GM12864 (cell line): ENCODE data around the gene CAGE1.

Experiments
- DNase-seq: peaks from one replicate; pipeline ENCODE4 v3.0.0-alpha.2; 2011; ENCODE audit warnings: low read depth
- H3K4me3 ChIP-seq: 2 replicates; pipeline ENCODE4 v1.5.1; 2011; ENCODE audit warnings: mild to moderate bottlenecking, low read depth, low read length, control low read depth
- CTCF ChIP-seq: IDR thresholded peaks from 2 replicates; pipeline ENCODE4 v1.5.1; 2011; ENCODE audit warnings: low read depth, mild to moderate bottlenecking, moderate library complexity, low read length, control low read depth, inconsistent platforms; ENCODE audit errors: missing control alignments

The CAGE1 gene

GRCh38 chr6:7311176-7311575 lies 78.4 kb downstream of the CAGE1 start:
- no peak for DNase-seq
- TF ChIP-seq CTCF = no peak
- H3K4me3 ChIP-seq = peak overlapping the region; percentile 81

DNA sequence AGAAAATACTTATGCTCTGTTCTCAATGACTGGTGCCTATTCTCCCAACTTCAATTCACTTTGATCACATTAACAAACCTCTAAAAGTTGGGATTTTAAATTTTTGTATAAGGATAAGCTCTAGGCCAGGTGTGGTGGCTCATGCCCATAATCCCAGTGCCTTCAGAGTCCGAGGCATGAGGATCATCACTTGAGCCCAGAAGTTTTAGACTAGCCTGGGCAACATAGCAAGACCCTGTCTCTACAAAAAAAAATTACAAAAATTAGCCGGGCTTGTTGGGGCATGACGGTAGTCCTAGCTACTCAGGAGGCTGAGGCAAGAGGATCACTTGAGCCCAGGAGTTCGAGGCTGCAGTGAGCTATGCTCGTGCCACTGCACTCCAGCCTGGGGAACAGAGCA lies 80.5 kb downstream of the CAGE1 start:
- no peak overlapping the region for H3K4me3 ChIP-seq
- DNase-seq = no peak
- TF ChIP-seq CTCF = no peak

DNA sequence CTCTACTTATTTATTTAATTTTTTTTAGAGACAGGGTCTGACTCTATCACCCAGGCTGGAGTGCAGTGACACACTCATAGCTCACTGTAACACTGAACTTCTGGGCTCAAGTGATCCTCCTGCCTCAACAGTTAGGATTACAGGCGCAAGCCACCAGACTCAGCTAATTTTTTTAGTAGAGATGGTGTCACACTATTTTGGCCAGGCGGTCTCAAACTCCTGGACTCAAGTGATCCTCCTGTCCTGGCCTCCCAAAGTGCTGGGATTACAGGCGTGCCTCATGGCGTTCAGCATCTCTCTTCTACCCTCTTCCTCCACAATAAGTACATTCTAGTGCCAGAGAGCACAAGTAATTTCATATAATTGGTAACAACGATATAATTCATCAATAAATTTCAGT lies 82.0 kb downstream of the CAGE1 start:
- no peak overlapping the region for H3K4me3 ChIP-seq
- DNase-seq = no peak

GRCh38 chr6:7304821-7305220 lies 84.7 kb downstream of the CAGE1 start:
- no peak overlapping the region for H3K4me3 ChIP-seq
- TF ChIP-seq CTCF = no peak
- DNase-seq = no peak

More for the DNA sequence above, 82.0 kb downstream of the CAGE1 start:
- no peak for TF ChIP-seq CTCF

DNA sequence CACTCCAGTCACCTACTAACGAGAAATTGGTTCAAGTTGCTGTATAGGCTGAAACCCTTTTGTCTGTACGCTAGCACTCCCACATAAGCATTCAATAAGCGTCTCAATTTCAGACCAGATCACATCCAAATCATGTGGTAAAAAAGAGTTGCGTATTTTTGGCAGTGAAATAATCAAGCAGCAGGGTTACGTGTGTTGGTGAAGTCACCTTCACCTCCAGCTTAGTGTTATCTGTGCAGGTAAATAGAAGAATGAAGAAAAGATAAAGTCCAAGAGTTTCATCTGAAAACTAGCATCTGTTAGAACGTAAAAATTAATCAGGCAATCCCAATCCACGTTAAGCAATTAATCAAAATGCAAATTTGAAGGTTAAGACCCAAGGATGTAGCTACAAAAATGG lies 87.8 kb downstream of the CAGE1 start:
- DNase-seq = no peak
- no peak overlapping the region for H3K4me3 ChIP-seq
- TF ChIP-seq CTCF = no peak

GRCh38 chr6:7300926-7301325 lies 88.6 kb downstream of the CAGE1 start:
- H3K4me3 ChIP-seq = no peak overlapping the region
- DNase-seq = no peak
- TF ChIP-seq CTCF = no peak

GRCh38 chr6:7298113-7298512 lies 91.4 kb downstream of the CAGE1 start:
- DNase-seq = no peak
- TF ChIP-seq CTCF = no peak
- H3K4me3 ChIP-seq = no peak overlapping the region
